GM12878 (cell line): ENCODE results near the gene ZDHHC11B. TPM values are rescaled to one million over a fixed set of nuclear protein-coding genes. Genes with fewer than 3 reads are reported as not detected.
"Not testable (repeated sequence)": the region's sequence is repeated elsewhere in the genome, so short reads cannot be mapped to it uniquely, and the experiment has no call there.

Source experiments
- ATAC-seq: fragments of 200-7000 bp; cut with Tn5 transposase; 3 replicates; pipeline ENCODE4 v1.9.1; 2020; ENCODE audit warnings: mild to moderate bottlenecking, moderate library complexity
- BruUV-seq: library from RNA; stranded (reverse); fragments of 400-500 nt; replicated peaks from 2 replicates; lab custom pipeline; 2021; lab: Mats Ljungman, UMichigan
- CTCF ChIA-PET: fragments of 300-600 bp; sonication (Branson Sonifier 250); formaldehyde crosslinking; extraction: SDS; loops from one replicate; lab custom pipeline; 2021; ENCODE audit warnings: inconsistent platforms; lab: Yijun Ruan, JAX
- POLR2A ChIA-PET: fragments of 350-600 bp; formaldehyde crosslinking; extraction: SDS; loops from one replicate; lab custom pipeline; 2021; ENCODE audit warnings: inconsistent platforms; lab: Charles Lee
- RAD21 ChIA-PET: fragments of 300-600 bp; sonication (Branson Sonifier 250); formaldehyde crosslinking; loops from one replicate; lab custom pipeline; 2023; ENCODE audit warnings: antibody characterized with exemption; ENCODE audit not compliant: unreplicated experiment; lab: Charles Lee
- SMC1A ChIA-PET: fragments of 300-600 bp; sonication (Branson Sonifier 250); formaldehyde crosslinking; loops from one replicate; lab custom pipeline; 2023; ENCODE audit not compliant: unreplicated experiment, uncharacterized antibody; lab: Charles Lee
- DNase-seq: peaks from one replicate; pipeline ENCODE4 v3.0.0-alpha.2; 2011; ENCODE audit warnings: low read depth, low spot score
- FAIRE-seq: peaks from 3 replicates; lab custom pipeline; 2011; peaks lifted over from hg19 to GRCh38; lab: Jason Lieb, UNC
- H2AFZ ChIP-seq: 2 replicates; pipeline ENCODE4 v1.6.0; 2011; ENCODE audit warnings: low read depth, low read length, control low read depth; ENCODE audit not compliant: control insufficient read depth
- H3K27ac ChIP-seq: 2 replicates; pipeline ENCODE4 v1.5.1; 2011; ENCODE audit warnings: control low read depth; ENCODE audit not compliant: control insufficient read depth, insufficient read depth
- H3K27me3 ChIP-seq, 2 experiments: replicated peaks in 1 of 2; 2 replicates each; pipeline versions ENCODE4 v1.6.0 to v1.6.1; 2011; ENCODE audit warnings: low read length in 1 of 2; ENCODE audit not compliant: control insufficient read depth in 2 of 2, insufficient read depth in 2 of 2
- H3K36me3 ChIP-seq, 2 experiments: 2 replicates each; pipeline ENCODE4 v1.5.1; 2011; ENCODE audit warnings: low read length in 1 of 2; ENCODE audit not compliant: control insufficient read depth in 2 of 2, insufficient read depth in 2 of 2
- H3K4me1 ChIP-seq: 2 replicates; pipeline ENCODE4 v1.6.1; 2011; ENCODE audit warnings: mild to moderate bottlenecking, low read length, moderate library complexity, mixed read lengths; ENCODE audit not compliant: control insufficient read depth, insufficient read depth
- H3K4me2 ChIP-seq: 2 replicates; pipeline ENCODE4 v1.6.0; 2011; ENCODE audit warnings: control low read depth; ENCODE audit not compliant: control insufficient read depth, insufficient read depth
- H3K4me3 ChIP-seq: fragments of 200-600 bp; sonication (generic); 2 replicates; pipeline ENCODE4 v1.5.1; 2016
- H3K79me2 ChIP-seq: 2 replicates; pipeline ENCODE4 v1.6.0; 2011; ENCODE audit warnings: low read length; ENCODE audit not compliant: control insufficient read depth, insufficient read depth
- H3K9ac ChIP-seq: 2 replicates; pipeline ENCODE4 v1.8.0; 2011; ENCODE audit warnings: low read length, control low read depth, mixed read lengths; ENCODE audit not compliant: control insufficient read depth, insufficient read depth
- H3K9me3 ChIP-seq: replicated peaks from 3 replicates; pipeline ENCODE4 v1.5.1; 2011; ENCODE audit warnings: mild to moderate bottlenecking, low read length; ENCODE audit not compliant: control insufficient read depth, insufficient read depth
- H4K20me1 ChIP-seq: 2 replicates; pipeline ENCODE4 v1.6.0; 2011; ENCODE audit not compliant: control insufficient read depth, insufficient read depth
- ESRRA ChIP-seq: IDR thresholded peaks from 2 replicates; pipeline ENCODE4 v1.6.1; 2012; ENCODE audit warnings: mild to moderate bottlenecking, low read length, improper control_type of control experiment
- EZH2 ChIP-seq: IDR thresholded peaks from 2 replicates; pipeline ENCODE4 v1.6.1; 2012; ENCODE audit warnings: low read depth, mild to moderate bottlenecking, control low read depth, inconsistent platforms, low read length, borderline replicate concordance; ENCODE audit not compliant: control insufficient read depth
- GABPA ChIP-seq: IDR thresholded peaks from 2 replicates; pipeline ENCODE4 v1.6.1; 2014; ENCODE audit warnings: antibody characterized with exemption, low read depth, mild to moderate bottlenecking, inconsistent platforms
- HDAC2 ChIP-seq: fragments of 200-600 bp; sonication (generic); IDR thresholded peaks from 2 replicates; pipeline ENCODE4 v1.6.1; 2017
- KAT2A ChIP-seq: conservative IDR thresholded peaks from 2 replicates; pipeline ENCODE4 v1.6.1; 2011; ENCODE audit warnings: low read depth, low read length; ENCODE audit not compliant: control insufficient read depth
- KDM1A ChIP-seq: fragments of 200-600 bp; sonication (generic); IDR thresholded peaks from 2 replicates; pipeline ENCODE4 v1.6.1; 2016; ENCODE audit warnings: borderline replicate concordance
- NFIC ChIP-seq: IDR thresholded peaks from 2 replicates; pipeline ENCODE4 v1.6.1; 2012; ENCODE audit warnings: low read depth, mild to moderate bottlenecking, inconsistent platforms, low read length, moderate library complexity
- NR2C1 ChIP-seq: fragments of 450-650 bp; IDR thresholded peaks from 2 replicates; pipeline ENCODE4 v1.6.1; 2017; ENCODE audit warnings: antibody characterized with exemption, mild to moderate bottlenecking, moderate library complexity
- RAD51 ChIP-seq: fragments of 450-650 bp; IDR thresholded peaks from 2 replicates; pipeline ENCODE4 v1.6.1; 2016; ENCODE audit warnings: moderate library complexity, mild to moderate bottlenecking, inconsistent platforms
- SMARCA5 ChIP-seq: fragments of 450-650 bp; IDR thresholded peaks from 2 replicates; pipeline ENCODE4 v1.6.1; 2017; ENCODE audit warnings: mild to moderate bottlenecking
- TCF7 ChIP-seq: IDR thresholded peaks from 2 replicates; pipeline ENCODE4 v1.6.1; 2014; ENCODE audit warnings: antibody characterized with exemption, borderline replicate concordance
- ZNF207 ChIP-seq: fragments of 450-650 bp; IDR thresholded peaks from 2 replicates; pipeline ENCODE4 v1.6.1; 2014; ENCODE audit warnings: antibody characterized with exemption, mild to moderate bottlenecking, borderline replicate concordance
- WGBS: methylation state at CpG from one replicate; pipeline ENCODE4 v1.1.6; 2016; ENCODE audit warnings: low lambda C conversion rate; ENCODE audit not compliant: insufficient replicate concordance, insufficient coverage; ENCODE audit errors: missing lambda C conversion rate; 5-methylcytosine and 5-hydroxymethylcytosine counted together
- in situ Hi-C: fragments of 300-500 bp; cut with MboI; formaldehyde crosslinking; loops from 9 replicates; pipeline ENCODE4 v1.14.3; 2018; ENCODE audit warnings: mixed read lengths
- intact Hi-C: fragments of 100-400 bp; cut with micrococcal nuclease; formaldehyde crosslinking; loops from one replicate; pipeline ENCODE4 v1.14.2; 2022; ENCODE audit not compliant: unreplicated experiment
- polyA plus RNA-seq, 11 experiments: library from polyadenylated mRNA; depleted of rRNA in 4 of 11; unstranded in 6 of 11; stranded (reverse) in 5 of 11; fragments of >200 nt; fragmentation: Nextera tagmentation in 4 of 11; fragmentation: Illumina TruSeq in 1 of 11; extraction: Ambion mirVana in 4 of 11; extraction: Trizol in 1 of 11; gene quantifications; 1 replicate in 1 of 11; 2 replicates in 10 of 11; pipeline versions ENCODE4 v1.2.1 to v1.2.3, GENCODE V29; 2011 to 2016; ENCODE audit warnings: inconsistent platforms in 2 of 11, missing spikeins in 2 of 11, low read depth in 1 of 11
- total RNA-seq, 4 experiments: library from RNA; depleted of rRNA in 3 of 4; stranded (reverse); fragments of >200 nt in 3 of 4; fragmentation: Illumina TruSeq in 1 of 4; extraction: Trizol in 1 of 4; gene quantifications; 2 replicates each; pipeline versions ENCODE4 v1.2.1 to v1.2.3, GENCODE V29; 2013 to 2021
- TF ChIP-seq, protein P1 (sequence below): fragments of 150-350 bp; IDR thresholded peaks from 2 replicates; pipeline ENCODE4 v1.6.1; 2016; ENCODE audit warnings: low read depth, low read length
- TF ChIP-seq, protein P2 (sequence below): fragments of 450-650 bp; IDR thresholded peaks from 2 replicates; pipeline ENCODE4 v1.6.1; 2016; ENCODE audit warnings: mild to moderate bottlenecking

ZDHHC11B gene
- total and polyA plus RNA-seq, 10 of the 15 experiments (the other 5 are each of a cell fraction or from before 2014, with no cell fraction given): 0.01 to 0.10 (median 0.09) TPM; not detected in 7

DNA sequence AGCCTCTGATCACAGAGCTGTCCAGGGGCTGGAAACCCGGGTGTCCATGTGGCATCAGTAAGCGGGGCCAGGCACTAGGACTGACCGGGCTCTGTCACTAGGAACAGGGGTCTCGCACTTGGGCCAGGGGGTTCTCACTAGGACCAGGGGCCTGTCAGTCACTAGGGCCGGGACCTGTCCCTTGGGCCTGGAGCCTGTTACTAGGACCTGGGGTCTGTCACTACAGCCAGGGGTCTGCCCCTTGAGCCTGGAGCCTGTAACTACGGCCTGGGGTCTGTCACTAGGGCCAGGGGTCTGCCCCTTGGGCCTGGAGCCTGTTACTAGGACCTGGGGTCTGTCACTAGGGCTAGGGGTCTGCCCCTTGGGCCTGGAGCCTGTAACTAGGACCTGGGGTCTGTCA, 10.2 kb downstream of the ZDHHC11B start:
- DNase-seq, H3K9me3 ChIP-seq, H3K79me2 ChIP-seq, CTCF ChIA-PET, H4K20me1 ChIP-seq, H3K4me2 ChIP-seq, RAD21 ChIA-PET, BruUV-seq, H3K36me3 ChIP-seq, ATAC-seq, POLR2A ChIA-PET, SMC1A ChIA-PET, H3K27ac ChIP-seq, H3K4me1 ChIP-seq, FAIRE-seq, in situ Hi-C loops, H3K4me3 ChIP-seq, H3K9ac ChIP-seq, H3K27me3 ChIP-seq, H2AFZ ChIP-seq, intact Hi-C loops: not testable (repeated sequence)
- 33% methylated on average over 6 of the region's 6 CpGs for WGBS

DNA sequence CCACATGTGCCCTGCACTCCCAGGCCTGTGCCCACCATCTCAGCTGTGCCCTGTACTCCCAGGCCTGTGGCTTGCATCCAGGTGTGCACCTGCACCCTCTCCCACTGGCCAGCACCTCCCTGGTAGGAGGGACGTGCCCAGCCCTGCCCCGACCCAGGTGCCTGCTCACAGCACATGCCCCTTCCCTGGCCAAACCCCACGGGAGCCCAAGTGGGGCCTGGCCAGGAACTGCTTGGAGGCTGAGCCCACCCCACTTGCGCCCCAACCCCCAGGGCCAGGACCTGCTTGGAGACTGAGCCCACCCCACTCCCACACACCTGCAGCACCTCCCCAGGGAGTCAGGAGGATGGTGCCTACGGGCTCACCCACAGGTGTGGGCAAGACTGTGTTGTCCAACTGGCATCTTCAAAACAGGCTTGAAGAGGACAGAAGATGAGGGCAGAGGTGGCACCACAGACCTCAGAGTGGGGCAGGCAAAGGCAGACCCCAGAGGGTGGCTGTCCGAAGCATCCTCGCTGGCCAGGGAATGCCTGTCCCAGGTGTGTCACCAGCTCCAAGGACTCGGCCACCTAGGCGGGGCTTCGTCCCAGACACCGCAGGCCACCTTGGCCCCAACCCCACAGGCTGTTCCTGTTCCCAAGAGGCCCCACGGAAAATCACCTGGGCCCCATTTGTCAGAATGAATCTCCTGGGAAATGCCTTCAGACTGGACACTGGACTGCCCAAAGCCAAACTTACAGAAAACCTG, 10.8 kb downstream of the ZDHHC11B start:
- ChIA-PET SMC1A (no interaction called here), POLR2A (no interaction called here), RAD21 (no interaction called here), CTCF (no interaction called here)
- Histone ChIP-seq H3K27ac (no peak overlapping the region), H3K27me3 (no peaks in the 10 kb centered on the region), H3K4me2 (no peak overlapping the region), H3K36me3 (no peaks in the 10 kb centered on the region), H2AFZ (no peak overlapping the region), H3K79me2 (no peaks in the 10 kb centered on the region), H3K9me3 (no peaks in the 10 kb centered on the region), H4K20me1 (no peaks in the 10 kb centered on the region), H3K9ac (no peak overlapping the region), H3K4me1 (no peaks in the 10 kb centered on the region), H3K4me3 (no peak overlapping the region)
- FAIRE-seq (no peak), DNase-seq (no peak), ATAC-seq (no peak)
- 33% methylated on average over 10 of the region's 12 CpGs for WGBS
- intact Hi-C loops (no loop called here), in situ Hi-C loops (no loop called here)
- BruUV-seq: no TSS peak
- TF ChIP-seq NR2C1 (no peak), SMARCA5 (no peak), ESRRA (no peak), NFIC (no peak), KAT2A (no peak), EZH2 (no peak), HDAC2 (no peak), GABPA (no peak), TCF7 (no peak), KDM1A (no peak), ZNF207 (no peak), RAD51 (no peak)
- TF ChIP-seq, protein P1, sequence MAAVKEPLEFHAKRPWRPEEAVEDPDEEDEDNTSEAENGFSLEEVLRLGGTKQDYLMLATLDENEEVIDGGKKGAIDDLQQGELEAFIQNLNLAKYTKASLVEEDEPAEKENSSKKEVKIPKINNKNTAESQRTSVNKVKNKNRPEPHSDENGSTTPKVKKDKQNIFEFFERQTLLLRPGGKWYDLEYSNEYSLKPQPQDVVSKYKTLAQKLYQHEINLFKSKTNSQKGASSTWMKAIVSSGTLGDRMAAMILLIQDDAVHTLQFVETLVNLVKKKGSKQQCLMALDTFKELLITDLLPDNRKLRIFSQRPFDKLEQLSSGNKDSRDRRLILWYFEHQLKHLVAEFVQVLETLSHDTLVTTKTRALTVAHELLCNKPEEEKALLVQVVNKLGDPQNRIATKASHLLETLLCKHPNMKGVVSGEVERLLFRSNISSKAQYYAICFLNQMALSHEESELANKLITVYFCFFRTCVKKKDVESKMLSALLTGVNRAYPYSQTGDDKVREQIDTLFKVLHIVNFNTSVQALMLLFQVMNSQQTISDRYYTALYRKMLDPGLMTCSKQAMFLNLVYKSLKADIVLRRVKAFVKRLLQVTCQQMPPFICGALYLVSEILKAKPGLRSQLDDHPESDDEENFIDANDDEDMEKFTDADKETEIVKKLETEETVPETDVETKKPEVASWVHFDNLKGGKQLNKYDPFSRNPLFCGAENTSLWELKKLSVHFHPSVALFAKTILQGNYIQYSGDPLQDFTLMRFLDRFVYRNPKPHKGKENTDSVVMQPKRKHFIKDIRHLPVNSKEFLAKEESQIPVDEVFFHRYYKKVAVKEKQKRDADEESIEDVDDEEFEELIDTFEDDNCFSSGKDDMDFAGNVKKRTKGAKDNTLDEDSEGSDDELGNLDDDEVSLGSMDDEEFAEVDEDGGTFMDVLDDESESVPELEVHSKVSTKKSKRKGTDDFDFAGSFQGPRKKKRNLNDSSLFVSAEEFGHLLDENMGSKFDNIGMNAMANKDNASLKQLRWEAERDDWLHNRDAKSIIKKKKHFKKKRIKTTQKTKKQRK: no peak
- TF ChIP-seq, protein P2, sequence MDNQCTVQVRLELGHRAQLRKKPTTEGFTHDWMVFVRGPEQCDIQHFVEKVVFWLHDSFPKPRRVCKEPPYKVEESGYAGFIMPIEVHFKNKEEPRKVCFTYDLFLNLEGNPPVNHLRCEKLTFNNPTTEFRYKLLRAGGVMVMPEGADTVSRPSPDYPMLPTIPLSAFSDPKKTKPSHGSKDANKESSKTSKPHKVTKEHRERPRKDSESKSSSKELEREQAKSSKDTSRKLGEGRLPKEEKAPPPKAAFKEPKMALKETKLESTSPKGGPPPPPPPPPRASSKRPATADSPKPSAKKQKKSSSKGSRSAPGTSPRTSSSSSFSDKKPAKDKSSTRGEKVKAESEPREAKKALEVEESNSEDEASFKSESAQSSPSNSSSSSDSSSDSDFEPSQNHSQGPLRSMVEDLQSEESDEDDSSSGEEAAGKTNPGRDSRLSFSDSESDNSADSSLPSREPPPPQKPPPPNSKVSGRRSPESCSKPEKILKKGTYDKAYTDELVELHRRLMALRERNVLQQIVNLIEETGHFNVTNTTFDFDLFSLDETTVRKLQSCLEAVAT: no peak
